ENCODE measurements around the gene ATP2B2. TPM values are rescaled to one million over a fixed set of nuclear protein-coding genes. Genes with fewer than 3 reads are reported as not detected.

ATP2B2 gene
- total RNA-seq, 1 donor from 2014 or later = 0.06 TPM

DNA sequence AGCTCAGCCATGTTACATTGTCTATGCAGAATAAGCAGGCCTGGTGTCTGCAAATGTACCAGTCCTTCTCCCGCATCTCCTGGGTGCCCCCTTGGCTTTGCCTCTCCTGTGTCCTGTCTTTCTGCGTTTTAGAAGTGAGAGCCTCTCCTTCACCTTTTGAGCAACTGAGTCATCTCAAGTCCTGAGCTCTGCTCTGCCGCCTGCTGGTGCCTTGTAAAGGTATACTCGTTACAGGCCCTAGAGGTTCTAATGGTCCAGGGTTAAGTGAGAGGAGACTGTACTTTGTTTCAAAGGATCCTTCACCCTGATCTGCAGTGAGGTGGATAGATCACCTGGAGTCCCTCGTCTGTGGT is 225.2 kb downstream of the ATP2B2 start:
- H3K9me3 ChIP-seq = no peaks in the 10 kb centered on the region
- no peak overlapping the region for H3K4me3 ChIP-seq
- intact Hi-C loops (cut with DNase I) = no loop called here
- no peaks in the 10 kb centered on the region for H3K4me1 ChIP-seq
- peak; percentile 20 for DNase-seq
- H3K27ac ChIP-seq = no peak overlapping the region
- no peaks in the 10 kb centered on the region for H3K27me3 ChIP-seq
- TF ChIP-seq, protein P1, sequence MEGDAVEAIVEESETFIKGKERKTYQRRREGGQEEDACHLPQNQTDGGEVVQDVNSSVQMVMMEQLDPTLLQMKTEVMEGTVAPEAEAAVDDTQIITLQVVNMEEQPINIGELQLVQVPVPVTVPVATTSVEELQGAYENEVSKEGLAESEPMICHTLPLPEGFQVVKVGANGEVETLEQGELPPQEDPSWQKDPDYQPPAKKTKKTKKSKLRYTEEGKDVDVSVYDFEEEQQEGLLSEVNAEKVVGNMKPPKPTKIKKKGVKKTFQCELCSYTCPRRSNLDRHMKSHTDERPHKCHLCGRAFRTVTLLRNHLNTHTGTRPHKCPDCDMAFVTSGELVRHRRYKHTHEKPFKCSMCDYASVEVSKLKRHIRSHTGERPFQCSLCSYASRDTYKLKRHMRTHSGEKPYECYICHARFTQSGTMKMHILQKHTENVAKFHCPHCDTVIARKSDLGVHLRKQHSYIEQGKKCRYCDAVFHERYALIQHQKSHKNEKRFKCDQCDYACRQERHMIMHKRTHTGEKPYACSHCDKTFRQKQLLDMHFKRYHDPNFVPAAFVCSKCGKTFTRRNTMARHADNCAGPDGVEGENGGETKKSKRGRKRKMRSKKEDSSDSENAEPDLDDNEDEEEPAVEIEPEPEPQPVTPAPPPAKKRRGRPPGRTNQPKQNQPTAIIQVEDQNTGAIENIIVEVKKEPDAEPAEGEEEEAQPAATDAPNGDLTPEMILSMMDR (IDR thresholded peaks at IDR 0.05) = no peak
- H3K36me3 ChIP-seq = peaks cover 69% of the 10 kb centered on the region
- no peak for ATAC-seq

- Histone ChIP-seq H3K9me3 (no peaks in the 10 kb centered on the region), H3K4me1 (no peaks in the 10 kb centered on the region), H3K27me3 (no peaks in the 10 kb centered on the region), H3K4me3 (no peak overlapping the region), H3K27ac (no peak overlapping the region), H3K36me3 (peaks cover 68% of the 10 kb centered on the region)
- TF ChIP-seq, protein P1 (IDR thresholded peaks at IDR 0.05) = no peak
- intact Hi-C loops (cut with DNase I) = no loop called here
- ATAC-seq = no peak
- peak; percentile 18 for DNase-seq
Measured at GRCh38 chr3:10279384-10280176, 225.8 kb downstream of the ATP2B2 start.

- TF ChIP-seq, protein P1 (IDR thresholded peaks at IDR 0.05) = no peak
- DNase-seq = peak; percentile 7
- intact Hi-C loops (cut with DNase I) = no loop called here
Measured at GRCh38 chr3:10278501-10278900, 226.9 kb downstream of the ATP2B2 start.

GRCh38 chr3:10277115-10277625 is 228.2 kb downstream of the ATP2B2 start:
- intact Hi-C loops (cut with DNase I) = no loop called here
- DNase-seq (no peak), ATAC-seq (no peak)
- H3K4me3 ChIP-seq = no peak overlapping the region
- H3K27me3 ChIP-seq = no peaks in the 10 kb centered on the region
- no peaks in the 10 kb centered on the region for H3K9me3 ChIP-seq
- TF ChIP-seq, protein P1 (IDR thresholded peaks at IDR 0.05) = no peak
- H3K36me3 ChIP-seq = peaks cover 73% of the 10 kb centered on the region
- H3K4me1 ChIP-seq = peaks cover 14% of the 10 kb centered on the region
- H3K27ac ChIP-seq = no peak overlapping the region

More at GRCh38 chr3:10278501-10278900, 226.9 kb downstream of the ATP2B2 start:
- ATAC-seq = no peak
- no peak overlapping the region for H3K4me3 ChIP-seq
- H3K4me1 ChIP-seq = peaks cover 7% of the 10 kb centered on the region
- no peaks in the 10 kb centered on the region for H3K27me3 ChIP-seq
- H3K27ac ChIP-seq = no peak overlapping the region
- H3K9me3 ChIP-seq = no peaks in the 10 kb centered on the region
- H3K36me3 ChIP-seq = peaks cover 72% of the 10 kb centered on the region

- Histone ChIP-seq H3K27ac (no peak overlapping the region), H3K27me3 (no peaks in the 10 kb centered on the region), H3K9me3 (no peaks in the 10 kb centered on the region), H3K36me3 (peaks cover 86% of the 10 kb centered on the region), H3K4me3 (no peak overlapping the region), H3K4me1 (peaks cover 14% of the 10 kb centered on the region)
- intact Hi-C loops (cut with DNase I) = no loop called here
- ATAC-seq = no peak
- DNase-seq = no peak
- TF ChIP-seq, protein P1 (IDR thresholded peaks at IDR 0.05) = no peak
Measured at GRCh38 chr3:10274601-10275000, 230.8 kb downstream of the ATP2B2 start.

Small RNA genes within 50 kb of the gene (microRNA-seq; reads per million reads assigned to microRNA genes)
- gene MIR378B (ENCODE audit: borderline microRNAs expressed) = not detected
- not detected for gene MIR885 (ENCODE audit: borderline microRNAs expressed)

Other genes with a start within 250 kb of the ATP2B2 start
- gene GHRL, start 212.6 kb downstream of the ATP2B2 start, total RNA-seq = 2.2 TPM
- gene SEC13, start 184.5 kb downstream of the ATP2B2 start, total RNA-seq = 81.3 TPM

Data from upper lobe of right lung (tissue), 1 donor.